Islet of Langerhans (tissue), 1 donor: ENCODE data around the gene ZNF451.
A peak's percentile ranks its signal among the peaks of the same experiment; 100 is the strongest.

Experiments used
- FAIRE-seq: peaks from one replicate; lab custom pipeline; 2011; peaks lifted over from hg19 to GRCh38; lab: Jason Lieb, UNC

ZNF451 gene

GRCh38 chr6:57090458-57091067, 575 bp downstream of the ZNF451 start:
- FAIRE-seq = peak; percentile 83

- FAIRE-seq = peak; percentile 75
Observed at GRCh38 chr6:57091375-57091774, 1.4 kb downstream of the ZNF451 start.

GRCh38 chr6:57094689-57095088, 4.7 kb downstream of the ZNF451 start:
- FAIRE-seq = no peak

GRCh38 chr6:57097596-57097995, 7.6 kb downstream of the ZNF451 start:
- no peak for FAIRE-seq

GRCh38 chr6:57102976-57103375, 13.0 kb downstream of the ZNF451 start:
- FAIRE-seq = no peak

- no peak for FAIRE-seq
Observed at GRCh38 chr6:57104336-57104735, 14.3 kb downstream of the ZNF451 start.

GRCh38 chr6:57106990-57107389, 17.0 kb downstream of the ZNF451 start:
- FAIRE-seq = no peak

GRCh38 chr6:57108691-57109090, 18.7 kb downstream of the ZNF451 start:
- FAIRE-seq = no peak

- no peak for FAIRE-seq
Observed at GRCh38 chr6:57109880-57110279, 19.9 kb downstream of the ZNF451 start.

- FAIRE-seq = no peak
Observed at GRCh38 chr6:57113105-57113504, 23.1 kb downstream of the ZNF451 start.

- FAIRE-seq = no peak
Observed at GRCh38 chr6:57116776-57117175, 26.8 kb downstream of the ZNF451 start.

GRCh38 chr6:57117796-57118195, 27.8 kb downstream of the ZNF451 start:
- peak; percentile 43 for FAIRE-seq

- no peak for FAIRE-seq
Observed at GRCh38 chr6:57123111-57123510, 33.1 kb downstream of the ZNF451 start.

GRCh38 chr6:57127763-57128162, 37.8 kb downstream of the ZNF451 start:
- no peak for FAIRE-seq

GRCh38 chr6:57130661-57131177, 40.7 kb downstream of the ZNF451 start:
- no peak for FAIRE-seq

GRCh38 chr6:57134954-57135353, 45.0 kb downstream of the ZNF451 start:
- FAIRE-seq = no peak

GRCh38 chr6:57135885-57136284, 45.9 kb downstream of the ZNF451 start:
- FAIRE-seq = no peak

GRCh38 chr6:57137350-57137749, 47.4 kb downstream of the ZNF451 start:
- no peak for FAIRE-seq

GRCh38 chr6:57138026-57138425, 48.0 kb downstream of the ZNF451 start:
- FAIRE-seq = no peak

- no peak for FAIRE-seq
Observed at GRCh38 chr6:57141451-57142177, 51.6 kb downstream of the ZNF451 start.

GRCh38 chr6:57142178-57142525, 52.2 kb downstream of the ZNF451 start:
- no peak for FAIRE-seq

GRCh38 chr6:57143690-57144089, 53.7 kb downstream of the ZNF451 start:
- no peak for FAIRE-seq

GRCh38 chr6:57147401-57147800, 57.4 kb downstream of the ZNF451 start:
- no peak for FAIRE-seq
